ENCODE results near the gene ZSCAN12. TPM values are rescaled to one million over a fixed set of nuclear protein-coding genes. Genes with fewer than 3 reads are reported as not detected.

The ZSCAN12 gene
- total and polyA plus RNA-seq, 2 of the 13 experiments (the other 11 are each of a cell fraction or from before 2014, with no cell fraction given) = 2.8 to 8.9 TPM

GRCh38 chr6:28335564-28336283, 63.8 kb downstream of the ZSCAN12 start, which contains the start of gene ZSCAN31 (continued):
- peak; percentile 87 for TF ChIP-seq NFYB (CRISPR knock-in tag; IDR thresholded peaks at IDR 0.05)
- TF ChIP-seq ZNF580 (CRISPR knock-in tag; IDR thresholded peaks at IDR 0.05; ENCODE audit: borderline replicate concordance, low read depth) = peak; percentile 82; the same call in 1 of the 2 replicates
- TF ChIP-seq, protein P1, sequence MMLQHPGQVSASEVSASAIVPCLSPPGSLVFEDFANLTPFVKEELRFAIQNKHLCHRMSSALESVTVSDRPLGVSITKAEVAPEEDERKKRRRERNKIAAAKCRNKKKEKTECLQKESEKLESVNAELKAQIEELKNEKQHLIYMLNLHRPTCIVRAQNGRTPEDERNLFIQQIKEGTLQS (CRISPR knock-in tag; IDR thresholded peaks at IDR 0.05) = no peak; the same call in 1 of the 2 replicates
- TF ChIP-seq ATM (IDR thresholded peaks at IDR 0.05; ENCODE audit: borderline replicate concordance) = no peak
- TF ChIP-seq MYC (CRISPR knock-in tag; IDR thresholded peaks at IDR 0.05; ENCODE audit: borderline replicate concordance) = peak; percentile 76; the same call in 1 of the 2 replicates
- no peak for TF ChIP-seq ZNF296 (CRISPR knock-in tag; conservative IDR thresholded peaks at IDR 0.05)
- TF ChIP-seq ZSCAN12 (CRISPR knock-in tag; IDR thresholded peaks at IDR 0.05) = 0 out of 2 replicates have a peak, but pooled peaks have one; percentile 24
- peak; percentile 95 for TF ChIP-seq ZNF891 (CRISPR knock-in tag; IDR thresholded peaks at IDR 0.05)
- no peak for TF ChIP-seq SETDB1 (CRISPR knock-in tag; IDR thresholded peaks at IDR 0.05; ENCODE audit: borderline replicate concordance)
- 0 out of 2 replicates have a peak, but pooled peaks have one; percentile 14 for TF ChIP-seq FOSL1 (CRISPR knock-in tag; IDR thresholded peaks at IDR 0.05; ENCODE audit: borderline replicate concordance)
- peak; percentile 78 for TF ChIP-seq RBFOX2 (IDR thresholded peaks at IDR 0.05; ENCODE audit: low read depth, low read length)
- peak; percentile 68; the same call in 1 of the 2 replicates for TF ChIP-seq HMG20B (CRISPR knock-in tag; conservative IDR thresholded peaks at IDR 0.05)
- TF ChIP-seq HIVEP1 (CRISPR knock-in tag; IDR thresholded peaks at IDR 0.05) = peak; percentile 71; the same call in 1 of the 2 replicates
- peak; percentile 95 for TF ChIP-seq ZNF687 (CRISPR knock-in tag; IDR thresholded peaks at IDR 0.05)
- TF ChIP-seq MTA1 (CRISPR knock-in tag; IDR thresholded peaks at IDR 0.05; ENCODE audit: borderline replicate concordance) = peak; percentile 93
- no peak; the same call in none of the 2 replicates for TF ChIP-seq ZNF598 (CRISPR knock-in tag; IDR thresholded peaks at IDR 0.05; ENCODE audit: borderline replicate concordance)
- no peak for TF ChIP-seq BHLHE40 (IDR thresholded peaks at IDR 0.05; ENCODE audit: low read length)
- 0 out of 2 replicates have a peak, but pooled peaks have one; percentile 23 for TF ChIP-seq GATA4 (IDR thresholded peaks at IDR 0.05; ENCODE audit: borderline replicate concordance, low read depth)
- TF ChIP-seq NCOA5 (CRISPR knock-in tag; IDR thresholded peaks at IDR 0.05) = no peak
- peak; percentile 39; the same call in 1 of the 2 replicates for TF ChIP-seq CHD4 (IDR thresholded peaks at IDR 0.05; ENCODE audit: borderline replicate concordance, low read length)
- TF ChIP-seq TRIM22 (IDR thresholded peaks at IDR 0.05) = no peak
- peak; percentile 96 for TF ChIP-seq ZGPAT (CRISPR knock-in tag; IDR thresholded peaks at IDR 0.05)
- no peak for TF ChIP-seq EZH2 (conservative IDR thresholded peaks at IDR 0.05; ENCODE audit: low read depth, low read length)

Measured in HepG2 (cell line).